HepG2 (cell line): Measurements from ENCODE around the gene CCDC50.

Experiments
- CTCF ChIP-seq: sonication (generic); formaldehyde crosslinking; IDR thresholded peaks from 2 replicates; pipeline ENCODE4 v1.5.0; 2020; ENCODE audit warnings: mild to moderate bottlenecking, missing genetic modification reagents, moderate library complexity
- HMGXB3 ChIP-seq: sonication (generic); formaldehyde crosslinking; IDR thresholded peaks from 2 replicates; pipeline ENCODE4 v1.4.0; 2020; ENCODE audit warnings: missing genetic modification reagents, borderline replicate concordance
- ZMAT5 ChIP-seq: sonication (generic); formaldehyde crosslinking; IDR thresholded peaks from 2 replicates; pipeline ENCODE4 v1.5.0; 2020; ENCODE audit warnings: mild to moderate bottlenecking, low read depth, missing genetic modification reagents, borderline replicate concordance
- ZNF598 ChIP-seq: sonication (generic); formaldehyde crosslinking; IDR thresholded peaks from 2 replicates; pipeline ENCODE4 v1.5.1; 2020; ENCODE audit warnings: mild to moderate bottlenecking, missing genetic modification reagents, borderline replicate concordance

GRCh38 chr3:191338177-191338488 is 8.9 kb downstream of the CCDC50 start:
- TF ChIP-seq CTCF (CRISPR knock-in tag) (no peak), ZMAT5 (no peak), HMGXB3 (CRISPR knock-in tag) (no peak), ZNF598 (CRISPR knock-in tag) (no peak)
